ENCODE measurements around the gene TMEM269. TPM values are rescaled to one million over a fixed set of nuclear protein-coding genes. Genes with fewer than 3 reads are reported as not detected.
"Not testable (repeated sequence)": the region's sequence is repeated elsewhere in the genome, so short reads cannot be mapped to it uniquely, and the experiment has no call there.

Gene TMEM269
- total and polyA plus RNA-seq, 2 experiments from 2014 or later, result 0.12 to 0.40 TPM

DNA sequence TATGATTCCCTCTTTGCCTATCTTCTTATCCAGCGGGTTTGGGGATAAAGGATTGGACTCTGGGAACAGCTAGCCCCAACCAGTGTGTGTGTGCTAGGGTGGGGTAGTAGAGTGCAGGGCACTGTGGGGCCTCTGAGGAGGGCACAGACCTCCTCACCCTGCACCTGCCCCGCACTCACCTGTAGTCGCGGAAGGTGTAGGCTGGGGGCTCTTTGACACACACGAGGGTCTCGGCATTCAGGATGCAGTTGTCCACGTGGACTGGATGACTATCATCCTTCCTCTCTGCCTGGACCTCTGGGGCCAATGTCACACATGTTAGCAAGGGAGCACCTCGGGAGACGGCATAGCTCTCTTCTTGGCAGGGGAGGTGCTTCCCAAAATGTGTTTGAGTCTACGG, 36.8 kb upstream of the TMEM269 start:
- Histone ChIP-seq H3K27ac (no peak overlapping the region), H3K27me3 (no peaks in the 10 kb centered on the region), H3K36me3 (replicated peaks; ENCODE audit: insufficient read depth, low read depth) (no peaks in the 10 kb centered on the region), H3K79me2 (no peaks in the 10 kb centered on the region), H3K4me1 (ENCODE audit: insufficient read depth) (peaks cover 5% of the 10 kb centered on the region), H4K20me1 (ENCODE audit: insufficient read depth, poor library complexity, severe bottlenecking) (no peaks in the 10 kb centered on the region), H3K4me2 (no peak overlapping the region), H3K9me3 (ENCODE audit: low read depth) (no peaks in the 10 kb centered on the region), H2AFZ (no peak overlapping the region), H3K4me3 (no peak overlapping the region), H3K9me2 (replicated peaks; ENCODE audit: insufficient read depth) (no peaks in the 10 kb centered on the region)
- DNase-seq (ENCODE audit: low spot score), result no peak
- no peak for TF ChIP-seq EZH2phosphoT487 (IDR thresholded peaks at IDR 0.05; ENCODE audit: low read depth, severe bottlenecking, unreplicated experiment)
- no peak for TF ChIP-seq CTCF (IDR thresholded peaks at IDR 0.05; ENCODE audit: poor library complexity)
- TF ChIP-seq EZH2 (IDR thresholded peaks at IDR 0.05; ENCODE audit: borderline replicate concordance), result no peak
- WGBS (ENCODE audit: low lambda C conversion rate, missing lambda C conversion rate), result 94% methylated on average over 10 of the region's 10 CpGs

DNA sequence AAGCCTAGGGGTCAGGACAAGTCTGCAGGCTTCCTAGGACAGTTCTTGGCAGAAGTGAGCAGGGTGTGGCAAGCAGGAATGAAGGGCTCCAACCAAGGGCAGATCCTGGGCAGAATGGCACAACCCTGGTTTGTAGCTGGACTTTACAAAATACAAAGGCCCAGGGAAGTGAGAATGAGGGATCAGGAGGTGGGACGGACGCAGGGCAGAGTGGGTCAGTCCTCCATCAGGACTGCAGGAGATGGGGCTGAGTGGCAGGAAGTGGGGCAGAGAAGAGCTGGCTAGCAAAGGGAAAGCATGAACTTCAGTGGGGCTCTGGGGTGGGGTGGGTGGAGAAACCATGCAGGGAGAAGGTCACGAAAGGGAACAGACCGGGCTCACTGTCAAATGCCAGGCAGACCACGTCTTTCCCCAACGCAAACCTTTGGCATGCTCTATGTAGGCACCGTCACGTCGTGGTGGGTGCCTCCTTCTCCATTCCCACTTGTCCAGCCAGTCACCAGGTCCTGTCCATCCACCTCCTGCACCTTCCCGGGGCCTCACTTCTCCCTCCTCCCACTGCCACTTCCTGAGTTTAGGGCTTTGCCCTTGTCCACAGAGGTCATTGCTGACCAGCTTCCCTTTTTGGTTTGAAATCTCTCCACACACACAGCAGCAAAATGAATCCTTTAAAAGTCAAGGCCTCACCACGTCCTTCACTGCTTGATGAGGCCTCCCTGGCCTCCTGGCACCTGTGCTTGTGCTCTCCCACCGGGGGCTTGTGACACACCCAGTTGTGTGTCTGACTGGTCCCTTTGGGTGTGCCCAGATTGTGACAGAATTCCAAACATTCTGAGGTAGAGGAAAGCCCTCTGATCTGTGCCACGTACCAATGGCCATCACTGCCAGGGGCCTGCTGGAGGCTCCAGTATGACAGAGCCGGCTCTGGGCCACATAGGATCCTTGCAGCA, 36.1 kb upstream of the TMEM269 start:
- Histone ChIP-seq H3K9me3 (ENCODE audit: low read depth) (no peaks in the 10 kb centered on the region), H2AFZ (no peak overlapping the region), H3K79me2 (no peaks in the 10 kb centered on the region), H3K9me2 (replicated peaks; ENCODE audit: insufficient read depth) (no peaks in the 10 kb centered on the region), H3K36me3 (replicated peaks; ENCODE audit: insufficient read depth, low read depth) (no peaks in the 10 kb centered on the region), H3K27ac (no peak overlapping the region), H3K4me3 (no peak overlapping the region), H4K20me1 (ENCODE audit: insufficient read depth, poor library complexity, severe bottlenecking) (no peaks in the 10 kb centered on the region), H3K4me1 (ENCODE audit: insufficient read depth) (peaks cover under 1% of the 10 kb centered on the region), H3K4me2 (no peak overlapping the region), H3K27me3 (no peaks in the 10 kb centered on the region)
- 99% methylated on average over 14 of the region's 14 CpGs for WGBS (ENCODE audit: low lambda C conversion rate, missing lambda C conversion rate)
- TF ChIP-seq EZH2 (IDR thresholded peaks at IDR 0.05; ENCODE audit: borderline replicate concordance) (no peak), CTCF (IDR thresholded peaks at IDR 0.05; ENCODE audit: poor library complexity) (no peak)
- no peak for DNase-seq (ENCODE audit: low spot score)

- H3K36me3 ChIP-seq (replicated peaks; ENCODE audit: insufficient read depth, low read depth), result no peaks in the 10 kb centered on the region
- no peaks in the 10 kb centered on the region for H3K4me1 ChIP-seq (ENCODE audit: insufficient read depth)
- no peak overlapping the region for H3K4me2 ChIP-seq
- DNase-seq (ENCODE audit: low spot score), result no peak
- no peak overlapping the region for H2AFZ ChIP-seq
- H3K9me2 ChIP-seq (replicated peaks; ENCODE audit: insufficient read depth), result no peaks in the 10 kb centered on the region
- H3K27ac ChIP-seq, result no peak overlapping the region
- WGBS (ENCODE audit: low lambda C conversion rate, missing lambda C conversion rate), result 98% methylated on average over 12 of the region's 12 CpGs
- H4K20me1 ChIP-seq (ENCODE audit: insufficient read depth, poor library complexity, severe bottlenecking), result no peaks in the 10 kb centered on the region
- TF ChIP-seq CTCF (IDR thresholded peaks at IDR 0.05; ENCODE audit: poor library complexity) (no peak), EZH2 (IDR thresholded peaks at IDR 0.05; ENCODE audit: borderline replicate concordance) (no peak), EZH2phosphoT487 (IDR thresholded peaks at IDR 0.05; ENCODE audit: low read depth, severe bottlenecking, unreplicated experiment) (no peak)
- no peak overlapping the region for H3K4me3 ChIP-seq
- H3K79me2 ChIP-seq, result no peaks in the 10 kb centered on the region
- no peaks in the 10 kb centered on the region for H3K27me3 ChIP-seq
- H3K9me3 ChIP-seq (ENCODE audit: low read depth), result no peaks in the 10 kb centered on the region
Observed at GRCh38 chr1:42750041-42750440, 34.8 kb upstream of the TMEM269 start.

- 93% methylated on average over 8 of the region's 8 CpGs for WGBS (ENCODE audit: low lambda C conversion rate, missing lambda C conversion rate)
- not testable (repeated sequence) for H2AFZ ChIP-seq; H3K4me2 ChIP-seq; H3K9me3 ChIP-seq (ENCODE audit: low read depth); H3K27ac ChIP-seq; H3K27me3 ChIP-seq; H3K4me1 ChIP-seq (ENCODE audit: insufficient read depth); H3K79me2 ChIP-seq; H3K36me3 ChIP-seq (replicated peaks; ENCODE audit: insufficient read depth, low read depth); DNase-seq (ENCODE audit: low spot score); H4K20me1 ChIP-seq (ENCODE audit: insufficient read depth, poor library complexity, severe bottlenecking); H3K4me3 ChIP-seq; H3K9me2 ChIP-seq (replicated peaks; ENCODE audit: insufficient read depth)
Observed at GRCh38 chr1:42751511-42752070, 33.2 kb upstream of the TMEM269 start.
